ENCODE data around the gene ANG.

DNA sequence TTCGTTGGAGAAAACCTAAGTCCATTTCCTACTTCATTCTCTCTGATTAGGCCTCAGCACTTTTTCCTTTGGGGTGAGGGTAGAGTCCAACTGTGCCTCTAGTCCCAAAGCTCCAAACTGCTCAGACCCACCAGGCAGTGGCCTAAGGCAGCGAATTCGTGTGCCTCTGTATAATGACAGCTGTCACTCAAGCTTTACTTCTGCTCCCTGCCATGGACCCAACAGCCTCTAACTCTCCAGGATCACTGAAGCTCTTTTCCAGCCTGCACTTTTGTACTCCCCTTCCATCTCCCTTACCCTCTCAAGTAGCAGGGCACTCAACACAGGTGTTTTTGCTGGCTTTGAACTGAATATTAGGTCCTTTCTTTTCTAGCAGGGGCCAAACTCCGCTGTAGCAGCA is 32.3 kb upstream of the ANG start:
- TF ChIP-seq TARDBP (IDR thresholded peaks at IDR 0.05) = no peak
- no peak for TF ChIP-seq SP1 (IDR thresholded peaks at IDR 0.05)
- TF ChIP-seq ELF4 (IDR thresholded peaks at IDR 0.05) = no peak
- no peak for TF ChIP-seq LEF1 (IDR thresholded peaks at IDR 0.05; ENCODE audit: borderline replicate concordance)
- no peak for TF ChIP-seq FOXK2 (IDR thresholded peaks at IDR 0.05)
- TF ChIP-seq, protein P1, sequence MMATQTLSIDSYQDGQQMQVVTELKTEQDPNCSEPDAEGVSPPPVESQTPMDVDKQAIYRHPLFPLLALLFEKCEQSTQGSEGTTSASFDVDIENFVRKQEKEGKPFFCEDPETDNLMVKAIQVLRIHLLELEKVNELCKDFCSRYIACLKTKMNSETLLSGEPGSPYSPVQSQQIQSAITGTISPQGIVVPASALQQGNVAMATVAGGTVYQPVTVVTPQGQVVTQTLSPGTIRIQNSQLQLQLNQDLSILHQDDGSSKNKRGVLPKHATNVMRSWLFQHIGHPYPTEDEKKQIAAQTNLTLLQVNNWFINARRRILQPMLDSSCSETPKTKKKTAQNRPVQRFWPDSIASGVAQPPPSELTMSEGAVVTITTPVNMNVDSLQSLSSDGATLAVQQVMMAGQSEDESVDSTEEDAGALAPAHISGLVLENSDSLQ (IDR thresholded peaks at IDR 0.05) = peak; percentile 79
- TF ChIP-seq HDGF (IDR thresholded peaks at IDR 0.05; ENCODE audit: borderline replicate concordance) = no peak
- TF ChIP-seq SUZ12 (IDR thresholded peaks at IDR 0.05) = no peak
- no peak for TF ChIP-seq NFRKB (IDR thresholded peaks at IDR 0.05)
- no peak for TF ChIP-seq ARNT (IDR thresholded peaks at IDR 0.05)
- TF ChIP-seq FOXM1 (IDR thresholded peaks at IDR 0.05; ENCODE audit: borderline replicate concordance) = no peak
- TF ChIP-seq BHLHE40 (IDR thresholded peaks at IDR 0.05; ENCODE audit: borderline replicate concordance) = no peak
- no peak for TF ChIP-seq ZNF384 (IDR thresholded peaks at IDR 0.05)

All from HEK293T (cell line).